Stromal cell of bone marrow (primary cell): Measurements from ENCODE around the gene JUN.

ENCODE experiments used
- DNase-seq: peaks from one replicate; pipeline ENCODE4 v3.0.0-alpha.2; 2012; ENCODE audit warnings: low read depth

The JUN gene

DNA sequence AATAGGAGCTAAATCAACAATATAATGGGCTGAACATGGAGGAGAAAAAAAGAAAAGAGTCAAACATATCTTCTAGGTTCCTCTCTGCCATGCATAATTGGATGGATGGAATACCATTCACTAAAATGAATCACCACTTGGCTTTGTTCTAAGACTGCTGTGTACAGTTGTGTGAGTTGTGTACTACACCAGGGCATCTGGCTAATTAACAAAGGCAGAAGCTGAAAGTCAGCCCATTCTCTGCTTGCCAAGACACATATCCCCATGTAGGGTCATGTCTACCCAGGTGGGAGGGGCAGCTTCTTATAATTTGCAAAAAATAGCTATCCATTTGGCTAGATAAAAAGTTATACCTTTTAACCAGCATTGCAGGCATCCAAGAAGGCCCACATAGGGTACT is 21.0 kb downstream of the JUN start:
- no peak for DNase-seq

DNA sequence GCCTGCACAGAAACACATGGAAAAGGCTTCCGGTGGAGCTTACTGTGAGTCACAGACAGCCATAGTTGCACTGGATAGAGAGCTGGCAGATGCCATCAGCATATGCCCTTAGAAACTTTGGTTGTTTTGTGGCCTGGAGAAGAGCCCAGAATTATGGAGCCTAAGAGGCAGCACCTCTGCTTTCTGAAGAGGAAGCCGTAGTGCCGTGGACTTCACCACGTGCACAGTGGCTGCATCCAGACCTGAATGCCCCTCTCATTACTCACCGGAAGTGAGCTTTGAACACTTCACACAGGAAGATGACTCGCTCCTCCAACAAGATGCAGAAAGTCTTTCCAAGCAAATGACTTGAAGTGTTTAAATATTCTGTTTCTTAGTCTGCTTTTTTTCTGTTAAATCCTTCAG is 28.4 kb downstream of the JUN start:
- DNase-seq, result peak; percentile 99

DNA sequence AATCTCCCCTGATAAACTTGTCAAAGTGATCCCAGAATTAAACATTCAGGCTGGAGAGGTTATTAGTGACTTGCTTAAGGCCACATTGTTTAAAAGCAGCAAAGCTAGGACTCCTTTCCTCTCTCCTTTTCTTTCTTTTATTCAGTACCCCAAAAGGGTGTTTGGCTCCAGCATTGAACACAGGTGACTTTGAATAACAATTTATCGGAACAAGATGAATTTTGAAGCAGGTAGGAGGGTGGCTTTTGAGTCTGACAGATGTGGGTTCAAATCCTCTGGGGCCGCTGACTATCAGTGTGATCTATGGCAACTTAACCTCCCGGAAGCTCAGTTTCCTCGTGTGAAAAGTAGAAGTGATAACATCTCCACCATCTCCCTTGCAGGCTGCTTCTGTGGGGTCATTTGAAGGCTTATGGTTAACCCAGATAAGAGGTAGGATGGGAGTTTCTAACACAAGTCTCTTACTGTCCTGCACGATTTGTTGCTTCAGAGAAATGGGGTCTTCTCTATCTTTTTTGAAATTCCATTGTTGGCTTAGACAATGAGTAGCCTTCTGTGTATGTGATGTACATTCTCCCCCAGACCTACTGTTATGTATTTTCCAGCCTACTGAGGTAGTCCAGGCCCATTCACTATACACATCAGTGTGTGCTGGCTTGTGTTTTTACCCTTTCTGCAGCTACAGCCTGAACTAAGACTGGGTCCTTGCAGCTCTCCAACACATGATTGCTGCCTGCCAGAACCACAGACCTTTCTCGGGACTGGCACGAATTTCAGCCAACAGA is 29.0 kb downstream of the JUN start:
- DNase-seq, result no peak

DNA sequence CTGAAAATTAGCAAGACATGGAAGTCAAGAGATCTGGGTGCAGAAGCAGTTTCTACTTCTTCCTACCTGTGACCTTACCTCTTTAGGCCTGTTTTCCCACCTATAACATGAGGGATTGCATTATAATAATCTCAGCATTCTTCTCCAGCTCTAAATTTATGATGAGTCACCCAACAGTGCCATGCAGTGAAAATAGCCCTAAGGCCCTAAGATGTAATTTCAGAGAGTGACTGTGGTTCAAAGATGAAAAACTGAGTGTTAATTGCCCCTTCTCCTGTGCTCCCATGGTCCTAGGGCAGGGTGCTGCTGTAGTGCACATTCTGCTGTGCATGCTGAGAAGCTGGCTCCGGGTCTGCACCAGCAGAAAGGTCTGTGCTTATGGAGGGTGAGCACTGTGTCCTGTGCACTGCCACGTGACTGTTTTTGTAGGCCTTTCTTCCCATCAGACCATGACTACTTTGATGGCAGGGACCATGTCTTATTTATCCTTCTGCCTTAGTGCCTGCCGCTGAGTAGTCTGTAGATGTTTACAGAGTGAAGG is 29.7 kb downstream of the JUN start:
- DNase-seq, result no peak

DNA sequence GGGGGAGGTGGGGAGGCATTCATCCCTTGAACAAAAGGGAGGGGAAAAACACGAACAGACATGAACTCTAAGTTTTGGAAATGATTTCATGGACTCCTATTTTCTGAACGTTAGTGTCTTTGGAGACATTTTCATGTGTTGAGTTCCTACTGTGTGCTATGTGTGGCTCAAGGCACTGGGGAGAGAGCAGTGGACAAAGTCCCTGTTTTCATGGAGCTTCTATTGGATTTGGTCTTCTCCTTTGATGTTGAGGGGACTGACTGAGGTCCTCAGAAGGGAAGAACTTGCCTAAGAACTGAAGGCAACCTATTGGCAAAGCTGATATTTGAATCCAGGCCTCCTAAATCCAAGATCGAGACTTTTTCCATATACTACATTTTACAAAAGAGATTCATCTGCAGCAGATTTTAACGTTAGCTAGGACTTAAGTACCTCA is 30.4 kb downstream of the JUN start:
- DNase-seq, result no peak

DNA sequence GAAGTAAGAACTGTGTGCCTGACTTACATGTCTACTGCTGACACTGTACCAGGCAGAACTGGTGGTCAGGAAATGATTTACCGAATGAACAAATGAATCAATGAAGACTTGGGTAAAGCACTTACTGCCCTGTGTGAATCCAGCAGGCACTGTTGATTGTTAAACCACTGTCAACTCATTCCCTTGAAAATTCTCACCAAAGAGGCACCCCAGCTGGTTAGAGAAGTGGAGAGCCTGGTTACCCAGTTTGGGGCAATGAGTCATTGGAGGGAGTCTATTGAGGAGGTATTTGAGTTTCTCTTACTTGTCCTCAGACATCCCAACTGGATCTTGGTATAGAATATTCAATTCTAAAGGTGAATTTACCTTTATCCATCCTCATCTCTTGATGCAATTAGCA is 34.2 kb downstream of the JUN start:
- DNase-seq, result no peak

DNA sequence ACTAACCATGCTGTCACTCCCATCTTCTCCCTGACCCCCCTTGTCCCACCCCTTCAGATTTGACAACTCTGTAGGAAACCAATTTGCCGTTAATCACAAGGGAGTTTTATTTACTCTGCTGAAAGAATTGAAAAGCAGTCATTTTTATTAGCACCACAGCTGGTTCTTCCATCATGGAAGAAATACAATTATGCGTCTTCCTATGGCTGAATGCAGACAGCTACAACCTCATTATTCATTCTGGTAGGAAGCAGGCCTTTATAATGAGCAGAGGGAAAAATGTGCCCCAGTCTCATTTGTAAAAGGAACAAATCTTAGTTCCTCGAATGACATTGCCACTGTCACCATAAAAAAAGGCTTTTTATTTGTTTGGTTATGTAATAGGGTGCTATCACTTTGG is 35.2 kb downstream of the JUN start:
- no peak for DNase-seq

DNA sequence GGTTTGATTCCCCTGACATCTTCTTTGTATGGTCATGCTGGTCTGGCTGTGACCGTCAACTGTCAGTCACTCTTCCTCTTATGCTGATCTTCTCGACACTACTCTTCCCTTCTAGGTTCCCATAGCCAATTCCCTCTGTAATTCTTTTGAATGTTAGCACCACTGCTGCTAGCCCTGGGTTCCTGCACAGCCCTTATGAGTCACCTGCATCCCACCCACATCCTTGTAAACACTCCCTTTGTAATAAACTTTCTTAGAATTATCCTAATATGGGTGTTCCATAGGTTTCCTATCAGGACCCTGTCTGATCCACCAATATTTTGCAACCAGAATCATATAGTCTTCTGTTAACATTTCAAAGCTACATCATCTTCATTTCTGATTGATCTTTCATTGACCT is 37.1 kb downstream of the JUN start:
- no peak for DNase-seq

DNA sequence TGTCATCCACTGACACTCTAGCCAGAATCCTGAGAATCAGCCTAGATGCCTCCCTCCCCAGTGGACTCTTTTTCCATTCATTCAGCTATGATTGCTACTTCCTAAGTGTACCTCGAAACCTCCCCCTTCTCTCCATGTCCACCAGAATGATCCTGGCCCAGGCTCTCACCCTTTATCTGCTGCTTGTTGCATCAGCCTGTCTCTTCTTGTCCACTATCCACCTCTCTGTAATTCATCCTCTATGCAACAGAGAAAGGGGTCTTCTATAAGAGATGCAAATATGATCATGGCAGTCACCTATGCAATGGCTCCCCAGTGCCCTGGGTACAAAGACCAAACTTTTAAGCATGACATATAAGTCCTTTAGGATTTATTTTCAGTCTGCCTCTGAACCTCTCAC is 37.7 kb downstream of the JUN start:
- DNase-seq, result no peak

DNA sequence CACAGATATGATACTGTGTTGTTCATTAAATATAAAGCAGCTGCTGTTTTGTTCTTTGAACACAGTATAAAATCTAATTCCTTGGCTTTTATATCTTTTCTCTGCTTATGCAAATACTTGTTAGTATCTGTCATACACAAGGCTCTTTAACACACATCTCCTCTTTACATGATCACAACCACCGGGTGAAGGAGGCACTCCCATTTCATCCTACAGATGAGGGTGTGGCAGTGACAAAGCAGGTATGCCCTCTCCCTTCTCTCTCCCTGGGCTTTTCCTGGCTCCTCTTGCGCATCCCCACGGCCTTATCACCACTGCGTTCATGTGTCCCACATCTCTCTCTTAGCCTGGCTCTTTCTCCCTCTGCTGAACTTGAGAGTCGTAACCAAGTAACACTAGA is 38.2 kb downstream of the JUN start:
- DNase-seq, result no peak

DNA sequence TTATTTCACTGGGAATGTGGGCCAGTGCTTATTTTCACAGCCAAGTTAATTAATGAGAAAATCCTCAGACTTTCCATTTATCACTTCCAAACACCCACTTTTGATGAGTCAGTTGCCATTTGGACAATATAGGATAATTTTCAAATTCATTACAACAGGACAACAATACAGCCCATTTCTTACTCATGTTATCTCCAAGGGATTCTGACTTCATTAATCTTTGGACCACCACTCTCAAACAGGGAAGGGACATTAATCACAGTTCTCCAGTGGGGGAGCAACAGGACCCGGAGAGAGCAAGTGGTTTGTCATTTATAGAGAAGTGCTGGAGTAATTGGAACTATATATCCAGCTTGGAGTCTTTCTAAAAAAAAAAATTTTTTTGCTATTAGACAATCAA is 38.7 kb downstream of the JUN start:
- DNase-seq, result no peak

DNA sequence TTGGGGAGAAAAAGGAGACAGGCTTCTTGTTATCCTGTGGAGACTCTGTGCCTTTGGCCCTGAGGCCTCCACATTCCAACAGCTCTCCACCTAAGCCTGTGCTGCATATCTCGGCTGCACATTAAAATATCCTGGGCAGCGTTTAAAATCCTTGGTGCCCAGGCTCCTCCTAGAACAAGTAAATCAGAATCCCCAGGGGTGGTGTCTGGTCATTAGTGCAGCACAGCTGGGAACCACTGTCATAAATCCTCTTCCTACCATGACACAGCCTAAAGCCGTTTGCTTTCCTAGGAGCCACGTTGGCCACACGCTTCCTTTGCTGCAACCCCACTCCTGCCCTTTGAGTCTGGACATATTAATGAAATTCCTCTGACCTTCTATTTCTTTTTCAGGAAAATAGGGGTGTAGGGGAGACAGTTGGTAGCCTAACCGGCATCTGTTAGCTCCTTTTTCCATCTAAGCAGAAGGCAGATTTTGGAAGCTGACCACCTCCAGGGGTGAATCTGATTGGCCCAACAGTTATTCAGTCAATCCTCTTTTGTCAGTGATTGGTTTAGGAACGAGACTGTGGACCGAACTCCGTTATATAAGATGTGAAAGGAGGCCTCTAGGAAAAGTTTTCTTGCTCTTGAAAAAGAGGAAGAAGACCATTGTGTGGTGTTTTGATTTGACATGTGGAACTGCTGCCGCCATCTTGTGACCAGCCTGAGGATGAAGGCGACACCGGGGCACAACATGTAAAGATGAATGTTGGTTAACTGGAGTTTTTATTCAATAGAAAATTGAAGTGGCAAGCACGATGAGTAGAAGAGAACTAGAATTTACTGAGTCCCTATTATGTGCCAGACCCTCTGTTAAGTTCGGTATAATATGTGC is 41.9 kb downstream of the JUN start:
- no peak for DNase-seq

DNA sequence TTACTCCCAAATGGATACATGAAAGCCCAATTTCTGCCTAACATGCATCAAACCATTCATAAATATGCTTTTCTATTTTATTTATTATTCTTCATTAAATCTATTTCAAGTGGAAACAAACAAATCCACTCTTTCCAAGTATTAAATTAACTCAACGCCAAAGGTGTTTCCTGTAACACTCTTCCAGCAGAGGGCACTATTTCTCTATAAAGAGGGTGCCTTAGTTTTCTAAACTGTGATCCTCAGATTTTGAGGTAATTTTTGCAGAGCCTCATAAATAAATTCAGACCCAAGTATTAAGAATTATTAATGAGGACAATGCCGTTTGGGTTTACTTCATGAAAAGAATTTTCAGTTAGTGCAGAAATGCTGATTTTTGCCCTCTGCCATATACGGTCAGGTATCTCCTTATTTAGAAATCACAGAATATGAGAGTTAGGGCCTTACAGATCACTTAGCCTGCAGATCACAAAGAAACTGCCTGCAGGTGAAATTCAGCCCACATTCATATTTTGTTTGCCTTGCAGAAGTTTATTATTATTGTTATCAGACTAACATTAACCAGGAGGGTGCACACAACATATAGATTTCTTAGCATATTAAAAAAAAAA is 43.9 kb downstream of the JUN start:
- peak; percentile 36 for DNase-seq

DNA sequence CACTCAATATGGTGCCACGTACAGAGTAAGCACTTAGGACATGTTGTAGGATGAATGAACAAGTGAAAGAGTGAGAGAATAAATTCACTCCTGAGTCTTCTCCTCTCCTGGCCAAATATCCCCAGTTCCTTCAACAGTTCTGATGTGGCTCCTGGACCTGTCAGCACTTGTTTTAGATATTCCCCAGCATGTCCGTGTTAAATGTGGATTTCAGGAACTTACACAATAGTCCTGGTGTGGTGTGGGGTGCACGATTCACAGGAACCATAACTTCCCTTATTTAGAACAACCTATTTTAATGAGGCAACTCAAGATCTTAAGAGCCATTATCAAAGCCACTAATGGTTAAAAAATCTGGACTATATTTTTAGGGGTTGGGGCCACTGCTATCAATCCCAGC is 45.0 kb downstream of the JUN start:
- DNase-seq, result no peak

DNA sequence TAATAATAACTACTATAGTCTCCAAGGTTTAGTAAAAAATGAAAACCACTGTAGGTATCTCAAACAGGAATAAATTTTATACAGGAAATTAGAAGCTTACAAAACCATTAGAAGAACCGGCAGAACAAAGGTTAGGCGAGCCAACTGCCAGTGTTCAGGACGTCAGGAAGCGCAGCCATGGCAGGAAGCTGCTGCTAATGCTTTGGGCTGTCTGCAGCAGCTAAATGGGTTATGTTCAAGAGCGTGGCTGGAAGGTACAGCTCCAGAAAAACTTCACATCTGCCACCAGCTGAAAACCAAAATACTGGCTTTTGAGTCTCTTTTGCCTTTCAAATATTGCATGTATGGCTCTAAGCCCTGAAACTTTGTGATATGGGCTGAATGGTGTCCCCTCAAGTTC is 48.3 kb downstream of the JUN start:
- no peak for DNase-seq

DNA sequence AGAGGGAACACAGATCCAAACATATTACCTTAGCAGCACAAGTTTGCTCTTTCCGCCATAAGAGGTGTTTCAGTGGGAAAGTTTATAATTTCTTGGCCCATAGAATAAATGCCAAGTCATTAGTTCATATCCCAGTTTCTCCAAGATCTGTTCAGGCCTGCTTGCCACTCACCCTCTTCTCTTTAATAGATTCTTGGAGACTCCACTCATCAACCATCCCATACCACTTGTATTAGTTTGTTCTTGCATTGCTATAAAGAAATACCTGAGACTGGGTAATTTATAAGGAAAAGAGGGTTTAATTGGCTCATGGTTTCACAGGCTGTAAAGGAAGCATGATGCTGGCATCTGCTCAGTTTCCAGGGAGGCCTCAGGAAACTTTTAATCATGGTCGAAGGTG is 49.2 kb downstream of the JUN start:
- DNase-seq, result no peak

DNA sequence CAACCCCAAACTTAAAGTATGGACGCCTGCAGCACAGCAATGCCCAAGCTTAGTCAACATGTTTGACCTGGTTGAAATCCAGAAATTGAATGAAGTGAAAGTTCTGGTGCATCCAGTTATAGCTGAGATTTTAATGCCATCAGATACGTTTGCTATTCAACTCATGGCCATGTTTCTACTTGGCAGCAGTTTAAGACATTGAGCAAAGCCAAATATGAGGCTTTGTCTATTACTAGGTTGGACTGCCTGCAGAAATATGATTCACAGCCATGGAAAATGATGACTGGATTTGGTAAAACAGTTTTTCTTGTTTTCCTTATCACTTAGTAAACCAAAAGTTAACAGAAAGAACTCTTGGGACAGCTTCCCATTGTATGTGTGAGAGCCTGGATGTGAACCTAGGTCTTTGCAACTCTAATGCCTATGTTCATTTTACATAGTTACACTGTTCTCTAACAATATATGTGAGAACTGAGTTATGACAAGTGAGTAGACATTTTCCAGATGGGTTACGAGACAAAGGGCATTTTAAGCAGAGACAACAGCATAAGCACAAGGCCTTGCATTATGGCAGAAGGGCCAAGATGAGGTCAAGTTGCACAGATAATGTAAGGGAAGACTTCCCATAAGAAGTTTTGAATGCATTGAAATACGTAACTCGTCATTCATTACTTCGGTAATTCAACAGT is 51.6 kb downstream of the JUN start:
- peak; percentile 93 for DNase-seq
